Stimulated activated CD8-positive, alpha-beta memory T cell treated with anti-CD3 and anti-CD28 coated beads, Interleukin-15, amount 100 ng/mL, for 1 hour (primary cell): ENCODE measurements around the gene ANKRD35.
"Not testable (repeated sequence)": the region's sequence is repeated elsewhere in the genome, so short reads cannot be mapped to it uniquely, and the experiment has no call there.

Experiments used
- DNase-seq: peaks from one replicate; pipeline ENCODE4 v3.0.0-alpha.2; 2020; ENCODE audit warnings: low read depth

ANKRD35 gene

DNA sequence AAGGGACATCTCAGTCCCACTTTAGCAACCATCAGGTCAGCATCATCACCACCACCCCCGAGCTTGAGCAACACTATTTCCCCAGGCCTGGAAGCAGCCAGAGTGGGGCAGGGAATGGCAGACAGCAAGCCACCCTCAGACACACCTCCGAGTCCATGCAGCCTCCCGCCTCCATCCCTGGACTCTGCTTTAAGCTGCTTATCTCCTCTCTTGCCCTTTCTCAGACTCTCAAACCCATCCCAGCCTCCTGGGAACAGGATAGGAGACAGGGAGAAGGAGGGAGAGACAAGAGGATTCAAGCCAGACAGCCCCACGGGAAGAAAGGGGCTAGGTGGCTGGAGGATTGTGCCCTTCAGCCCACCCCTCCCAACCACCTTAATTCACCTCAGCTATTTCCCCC is 28.5 kb downstream of the ANKRD35 start:
- DNase-seq = no peak

DNA sequence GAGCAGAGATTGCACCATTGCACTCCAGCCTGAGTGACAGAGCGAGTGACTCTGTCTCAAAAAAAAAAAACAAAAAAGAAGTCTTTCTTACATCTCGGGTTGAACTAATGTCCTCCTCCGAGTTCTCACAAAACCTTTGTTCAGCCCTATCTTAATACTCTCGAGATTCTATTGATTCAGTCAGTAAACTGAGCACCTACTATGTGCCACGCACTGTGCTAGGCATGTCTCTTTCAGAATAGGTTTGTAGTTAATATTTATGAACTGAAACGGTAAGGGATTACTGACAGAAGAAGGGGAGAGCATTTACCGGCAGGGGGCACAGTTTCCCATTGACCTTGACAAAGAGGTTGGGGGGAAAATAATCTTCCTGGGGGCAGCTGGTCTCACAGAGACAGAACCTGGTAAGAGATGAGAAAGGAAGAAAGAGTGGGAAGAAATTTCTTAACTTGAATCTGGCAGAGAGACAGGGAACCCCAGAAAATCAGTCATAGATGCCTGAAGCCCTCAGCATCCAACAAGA is 30.2 kb downstream of the ANKRD35 start:
- DNase-seq = no peak

GRCh38 chr1:145849356-145850160 is 36.1 kb downstream of the ANKRD35 start:
- no peak for DNase-seq

DNA sequence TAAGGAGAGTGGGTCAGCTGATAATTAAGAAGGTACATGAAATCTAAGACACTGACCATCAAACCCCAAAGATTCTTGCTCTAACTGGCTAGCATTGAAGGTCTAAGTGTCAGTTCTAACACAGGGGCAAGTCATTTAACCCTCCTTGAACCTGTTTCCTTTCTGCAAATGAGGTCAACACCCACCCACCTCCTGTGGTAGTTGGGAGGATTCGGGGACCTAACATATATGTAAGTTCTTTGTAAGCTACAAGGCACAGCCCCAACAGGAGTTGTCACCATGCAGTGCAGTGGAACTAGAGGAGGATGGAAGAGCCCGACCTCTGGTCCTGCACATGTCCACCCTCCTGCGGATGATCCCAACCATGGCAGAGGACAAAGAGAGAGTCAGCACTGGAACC is 37.8 kb downstream of the ANKRD35 start:
- no peak for DNase-seq

GRCh38 chr1:145846201-145846612 is 39.5 kb downstream of the ANKRD35 start:
- DNase-seq = no peak

DNA sequence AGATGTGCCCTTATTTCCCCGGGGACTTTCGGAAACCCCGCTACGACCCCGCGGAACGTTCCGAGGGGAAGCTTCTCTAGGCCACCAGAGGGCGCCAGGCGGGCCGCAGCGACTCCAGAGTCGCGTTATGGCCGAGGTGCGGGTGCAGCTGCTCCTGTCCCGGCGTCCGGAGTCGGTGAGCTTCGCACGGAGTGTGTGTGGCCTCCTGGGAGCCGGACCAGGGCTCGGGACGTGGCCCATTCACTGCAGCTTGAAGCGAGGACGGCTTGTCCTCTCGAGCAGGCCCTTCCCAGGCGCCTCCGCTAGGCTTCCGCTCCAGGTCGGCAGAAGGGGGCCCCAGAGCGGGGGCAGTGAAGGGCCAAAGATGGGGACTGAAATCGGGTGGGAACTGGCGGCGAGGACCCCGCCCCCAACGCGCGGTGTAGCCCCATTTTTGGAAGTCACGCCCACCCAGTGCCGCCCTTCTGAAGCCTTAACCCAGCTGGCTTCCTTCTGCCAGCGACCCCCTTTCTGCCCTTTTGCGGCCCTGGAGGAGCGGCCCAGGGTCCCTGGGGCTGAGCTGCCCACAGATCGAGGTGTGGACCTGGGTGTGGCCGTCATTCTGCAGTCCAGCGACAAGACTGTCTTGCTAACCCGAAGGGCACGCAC is 40.0 kb downstream of the ANKRD35 start, which contains the start of gene NUDT17:
Gene NUDT17 (plus strand): TSS at position 117 of the 648 bp plus-strand sequence. CDS start 11 bp downstream, at position 128.
- peak; percentile 64 for DNase-seq

DNA sequence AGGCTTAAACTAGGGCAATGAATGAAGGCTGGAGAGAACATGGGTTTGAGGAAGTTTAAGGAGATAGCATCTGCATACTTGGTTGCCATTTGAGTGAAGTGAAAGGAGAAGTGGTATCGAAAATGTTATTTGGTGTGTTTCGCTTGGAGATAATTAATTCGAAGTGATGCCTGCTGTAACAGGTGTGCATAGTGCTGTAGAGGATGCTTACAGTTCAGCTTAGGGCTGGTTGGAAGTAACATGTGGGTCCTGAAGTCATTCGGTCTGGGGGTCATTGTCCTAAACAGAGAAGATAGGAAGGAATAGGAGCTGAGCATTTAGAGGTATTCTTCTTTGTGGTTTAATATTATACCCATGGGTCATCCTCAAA is 40.5 kb downstream of the ANKRD35 start:
- DNase-seq = no peak

DNA sequence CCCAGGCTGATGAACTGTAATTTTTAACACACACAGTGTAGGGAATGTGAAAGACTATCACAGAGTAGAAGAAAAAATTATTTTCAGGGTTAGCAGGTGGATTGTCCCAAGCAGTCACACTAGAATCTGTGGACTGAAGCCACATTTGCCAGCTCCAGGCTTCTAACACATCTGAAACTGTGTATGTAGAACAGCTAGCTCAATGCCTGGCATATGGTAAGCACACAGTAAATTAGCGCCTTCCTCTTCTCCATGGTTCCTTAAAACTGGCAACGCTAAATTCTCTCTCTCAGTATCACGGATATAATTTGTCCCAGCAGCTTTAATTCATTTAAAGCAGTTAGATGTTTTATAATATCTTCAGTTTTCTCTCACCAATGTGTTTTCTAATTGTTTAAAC is 42.6 kb downstream of the ANKRD35 start:
- DNase-seq = no peak

DNA sequence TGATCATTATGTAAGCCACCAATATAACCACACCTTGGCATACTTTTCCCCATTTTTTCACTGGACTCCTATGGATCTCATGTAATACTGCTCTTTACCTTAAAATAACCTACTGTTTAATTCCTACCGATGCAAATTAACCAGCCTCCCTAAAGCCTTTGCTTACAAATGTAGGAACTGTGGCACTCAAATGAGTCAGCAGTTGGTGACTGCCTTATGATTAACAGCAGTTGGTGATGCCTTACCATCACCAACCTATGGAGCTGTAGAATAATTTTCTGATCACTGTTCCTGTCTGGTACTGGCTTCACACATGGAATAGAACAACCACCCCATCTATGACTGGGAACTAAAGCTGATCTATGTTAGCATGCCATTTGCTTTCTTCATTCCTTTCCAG is 48.0 kb downstream of the ANKRD35 start:
- no peak for DNase-seq

DNA sequence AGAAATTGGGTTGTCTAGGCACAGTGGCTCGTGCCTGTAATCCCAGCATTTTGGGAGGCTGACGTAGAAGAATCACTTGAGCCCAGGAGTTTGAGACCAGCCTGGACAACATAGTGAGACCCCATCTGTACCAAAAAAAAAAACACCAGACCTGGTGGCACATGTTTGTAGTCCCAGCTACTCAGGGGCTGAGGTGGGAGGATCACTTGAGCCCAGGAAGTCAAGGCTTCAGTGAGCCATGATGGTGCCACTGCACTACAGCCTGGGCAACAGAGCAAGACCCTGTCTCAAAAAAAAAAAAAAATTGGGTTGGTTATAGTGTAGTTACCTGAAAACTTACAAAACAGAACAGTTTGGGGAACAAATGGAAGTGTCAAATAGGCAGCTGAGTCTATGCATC is 54.9 kb downstream of the ANKRD35 start:
- not testable (repeated sequence) for DNase-seq

DNA sequence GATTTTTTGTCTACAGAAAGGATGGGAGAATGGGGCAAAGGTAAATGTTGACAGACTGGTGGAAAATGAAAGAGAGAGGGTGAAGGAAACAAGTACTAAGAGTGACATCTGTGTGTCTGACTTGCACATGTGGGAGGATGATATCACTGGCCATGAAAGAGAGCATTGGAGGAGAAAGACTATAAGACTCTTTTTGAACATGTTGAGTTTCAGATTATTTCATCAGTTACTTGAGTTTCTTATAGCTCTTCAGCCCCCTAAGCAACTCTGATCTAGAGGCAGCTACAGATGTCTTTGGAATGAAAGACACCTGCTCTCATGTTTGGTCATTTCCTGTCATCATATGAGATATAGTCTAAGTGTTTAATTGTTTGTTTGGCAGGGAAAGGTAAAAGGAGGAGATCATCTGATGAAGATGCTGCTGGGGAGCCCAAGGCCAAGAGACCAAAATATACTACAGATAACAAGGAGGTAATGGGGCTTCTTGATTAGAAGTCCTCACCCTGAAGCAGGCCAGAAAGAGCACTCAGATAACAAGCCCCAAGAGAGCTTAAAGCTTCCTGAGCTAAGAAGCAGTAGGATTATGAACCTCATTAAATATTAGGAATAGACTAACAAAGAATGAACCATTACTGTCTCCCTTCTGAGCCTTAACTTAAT is 57.2 kb downstream of the ANKRD35 start:
- DNase-seq = no peak

GRCh38 chr1:145827966-145828365 is 57.7 kb downstream of the ANKRD35 start:
- no peak for DNase-seq

DNA sequence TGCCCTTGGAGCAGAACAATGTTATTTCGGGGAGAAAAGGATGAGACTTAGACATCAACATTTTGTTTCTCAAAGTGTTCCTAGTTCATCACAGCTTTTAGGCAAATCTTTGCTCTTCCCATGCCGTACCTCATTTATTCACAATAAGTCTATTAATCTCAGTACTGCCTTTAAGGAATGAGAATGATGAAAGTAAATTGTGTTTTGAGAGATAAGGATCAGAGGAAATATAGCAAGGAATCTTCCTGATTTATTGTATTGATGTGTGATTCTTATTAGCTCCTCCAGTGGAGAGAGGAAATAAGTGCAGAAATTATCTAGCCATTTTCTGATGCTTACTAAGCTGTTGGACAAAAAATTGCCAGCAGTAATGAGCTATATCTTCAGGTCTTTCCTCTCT is 59.6 kb downstream of the ANKRD35 start:
- DNase-seq = no peak

DNA sequence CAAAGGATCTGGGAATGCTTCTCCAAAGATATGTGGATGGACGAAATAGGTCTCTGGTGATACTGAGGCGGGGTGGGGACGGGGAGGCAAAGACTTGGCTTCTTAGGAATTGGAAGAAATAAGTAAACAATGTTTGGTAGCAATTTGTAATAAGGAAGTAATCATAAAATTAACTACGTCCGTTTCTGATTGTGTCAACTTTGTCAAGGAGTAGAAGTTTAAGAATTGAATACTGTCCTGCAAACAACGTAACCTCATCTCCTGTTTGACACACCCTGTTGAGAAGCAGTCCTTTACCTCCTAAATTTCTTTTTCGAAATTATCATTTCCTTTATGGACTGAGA is 61.2 kb downstream of the ANKRD35 start:
- DNase-seq = no peak

- peak; percentile 71 for DNase-seq
Measured at GRCh38 chr1:145823565-145824498, 61.8 kb downstream of the ANKRD35 start, which contains the start of the genes POLR3C and RNF115. Gene POLR3C (plus strand): TSS chr1:145824200. CDS start chr1:145825777, 1,577 bp downstream. Gene RNF115 (minus strand): TSS chr1:145824095. CDS start chr1:145823873, 222 bp downstream.

DNA sequence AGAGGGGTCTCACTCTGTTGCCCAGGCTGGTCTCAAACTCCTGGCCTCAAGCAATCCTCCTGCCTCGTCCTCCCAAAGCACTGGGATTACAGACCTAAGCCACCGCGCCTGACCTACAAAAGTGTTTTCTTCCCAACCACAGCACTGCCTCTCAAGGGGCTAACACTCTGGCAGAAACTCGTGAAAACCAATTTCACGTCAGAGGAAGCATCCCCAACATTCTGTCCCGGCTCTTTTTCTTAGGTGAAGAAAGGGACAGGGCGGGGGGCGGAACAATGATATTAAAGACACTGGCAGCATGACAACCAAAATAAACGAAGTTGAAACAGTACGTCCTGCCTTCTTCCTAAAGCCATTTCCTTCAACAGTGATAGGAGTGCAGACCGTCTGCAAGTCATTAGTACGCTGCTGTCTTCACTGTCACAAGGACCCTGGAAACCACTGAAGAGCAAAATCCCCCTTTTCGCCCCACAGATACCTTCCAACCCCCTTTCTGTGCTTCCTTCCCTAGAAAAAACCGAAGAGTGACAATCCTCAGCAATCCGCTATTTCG is 62.8 kb downstream of the ANKRD35 start:
- not testable (repeated sequence) for DNase-seq

- DNase-seq = not testable (repeated sequence)
Measured at GRCh38 chr1:145818095-145818494, 67.6 kb downstream of the ANKRD35 start.
